SIG-M5 treated with dmso at 0.1 percent for 504 hours (cell line): ENCODE measurements around the gene SCG3.

Experiments used
- DNase-seq: peaks from one replicate; lab custom pipeline; 2025; ENCODE audit not compliant: unreplicated experiment; lab: John Stamatoyannopoulos, UW

Gene SCG3

GRCh38 chr15:51677452-51677851 lies 3.9 kb upstream of the SCG3 start:
- DNase-seq = no peak

GRCh38 chr15:51678096-51678495 lies 3.2 kb upstream of the SCG3 start:
- no peak for DNase-seq

GRCh38 chr15:51680321-51680720 lies 982 bp upstream of the SCG3 start:
- no peak for DNase-seq

DNA sequence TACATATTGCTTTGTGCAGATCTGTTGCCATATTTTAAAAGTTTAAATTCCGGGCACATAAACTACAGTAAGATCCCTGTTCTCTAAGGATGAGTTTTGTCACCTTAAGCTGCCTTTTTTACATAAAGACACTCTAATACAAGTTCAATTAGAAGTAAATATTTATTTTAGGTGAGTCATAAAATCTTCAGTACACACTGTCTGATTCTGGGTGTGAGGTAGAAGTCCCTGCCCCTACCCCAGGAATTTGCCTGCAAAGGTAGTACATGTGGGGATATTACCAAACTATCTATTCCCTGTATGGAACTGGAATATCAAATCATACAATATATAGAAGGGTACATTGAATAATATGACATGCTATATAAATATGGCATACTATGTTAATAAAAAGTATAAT lies 6.3 kb downstream of the SCG3 start:
- no peak for DNase-seq

GRCh38 chr15:51688863-51689262 lies 7.6 kb downstream of the SCG3 start:
- DNase-seq = no peak

DNA sequence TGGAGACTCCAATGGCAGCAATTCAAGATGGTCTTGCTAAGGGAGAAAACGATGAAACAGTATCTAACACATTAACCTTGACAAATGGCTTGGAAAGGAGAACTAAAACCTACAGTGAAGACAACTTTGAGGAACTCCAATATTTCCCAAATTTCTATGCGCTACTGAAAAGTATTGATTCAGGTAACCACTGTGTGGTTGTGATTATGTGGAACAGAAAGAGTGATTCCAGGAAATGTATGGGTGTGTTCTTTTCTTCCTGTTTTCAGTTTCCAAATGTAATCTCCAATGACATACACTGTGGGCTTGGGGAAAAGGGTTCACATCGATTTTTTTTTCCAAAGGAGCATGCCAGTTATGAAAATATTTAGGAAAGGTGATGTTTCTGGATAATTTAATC lies 10.9 kb downstream of the SCG3 start:
- DNase-seq = no peak

DNA sequence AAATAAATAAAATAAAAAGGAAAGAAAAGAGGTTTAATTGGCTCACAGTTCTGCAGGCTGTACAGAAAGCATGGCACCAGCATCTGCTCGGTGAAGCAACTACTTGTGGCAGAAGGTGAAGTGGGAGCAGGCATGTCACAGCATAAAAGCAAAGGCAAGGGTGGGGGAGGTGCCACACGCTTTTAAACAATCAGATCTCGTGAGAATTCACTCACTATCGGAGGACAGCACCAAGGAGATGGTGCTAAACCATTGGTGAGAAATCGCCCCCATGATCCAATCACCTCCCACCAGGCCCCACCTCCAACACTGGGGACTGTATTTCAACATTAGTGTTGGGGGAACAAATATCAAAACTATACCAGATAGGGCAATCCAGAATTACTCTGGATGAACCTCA lies 15.3 kb downstream of the SCG3 start:
- no peak for DNase-seq

GRCh38 chr15:51697163-51697562 lies 15.9 kb downstream of the SCG3 start:
- no peak for DNase-seq

GRCh38 chr15:51699373-51699772 lies 18.1 kb downstream of the SCG3 start:
- no peak for DNase-seq

GRCh38 chr15:51702710-51703109 lies 21.4 kb downstream of the SCG3 start:
- no peak for DNase-seq

DNA sequence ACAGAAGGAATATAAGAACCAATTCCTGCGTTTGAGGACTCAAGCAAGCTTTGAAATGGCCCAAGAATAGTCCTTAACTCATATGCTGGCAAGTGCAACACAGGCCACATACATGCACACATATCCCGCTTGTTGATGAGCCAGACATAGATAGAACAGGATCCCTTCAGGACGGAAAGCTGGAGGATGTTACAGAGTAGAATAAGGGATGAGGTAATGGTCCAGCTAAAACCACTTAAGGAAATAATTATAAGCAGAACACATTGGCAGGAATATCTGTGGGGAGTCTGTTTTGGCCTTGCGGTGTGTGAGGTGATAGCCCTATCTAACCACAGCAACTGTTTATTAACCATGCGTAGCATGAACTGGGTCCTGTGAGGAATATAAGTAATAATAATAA lies 25.0 kb downstream of the SCG3 start:
- no peak for DNase-seq

- no peak for DNase-seq
These were observed 25.8 kb downstream of the SCG3 start for GRCh38 chr15:51706926-51707608.

DNA sequence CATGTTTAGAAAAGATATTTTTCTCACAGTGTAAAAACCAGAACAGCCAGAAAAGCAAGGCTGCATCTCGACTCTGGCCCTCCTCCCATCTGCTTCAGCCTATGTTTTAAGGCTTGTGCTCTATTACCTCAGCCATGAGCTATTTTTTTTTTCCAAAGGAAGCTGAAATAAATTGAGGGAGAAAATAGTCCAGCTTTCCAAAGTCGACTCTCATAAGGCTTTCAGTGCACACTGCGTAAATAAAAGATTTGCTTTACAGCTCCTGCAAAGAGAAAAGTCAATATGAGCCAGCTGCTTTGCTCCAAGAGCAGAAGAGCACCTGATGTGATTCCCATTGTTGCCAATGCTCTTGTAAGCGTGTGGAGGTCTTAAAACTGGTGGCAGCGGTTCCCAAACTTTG lies 26.7 kb downstream of the SCG3 start:
- DNase-seq = no peak

GRCh38 chr15:51709031-51709430 lies 27.7 kb downstream of the SCG3 start:
- DNase-seq = no peak

DNA sequence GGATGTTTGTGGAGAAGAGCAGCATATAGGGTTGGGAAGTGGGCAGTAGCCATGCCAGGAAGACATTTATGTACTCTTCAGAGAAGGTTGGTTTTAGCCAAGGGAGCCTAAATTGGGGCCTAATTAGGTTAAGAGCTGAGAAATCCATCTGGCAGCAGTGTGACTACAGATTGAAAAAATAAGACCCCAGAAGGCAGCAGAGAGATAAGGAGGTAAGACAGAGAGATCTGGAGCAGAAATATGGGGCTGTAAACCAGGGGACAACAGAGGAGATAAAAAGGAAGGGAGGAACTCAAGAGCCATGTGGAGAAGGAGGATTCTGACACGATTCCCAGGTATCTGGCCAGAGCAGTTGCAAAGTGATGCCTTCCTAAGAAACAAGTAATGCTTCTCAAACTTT lies 32.9 kb downstream of the SCG3 start:
- no peak for DNase-seq

GRCh38 chr15:51714911-51715310 lies 33.6 kb downstream of the SCG3 start:
- DNase-seq = no peak

GRCh38 chr15:51718219-51718618 lies 36.9 kb downstream of the SCG3 start:
- no peak for DNase-seq

DNA sequence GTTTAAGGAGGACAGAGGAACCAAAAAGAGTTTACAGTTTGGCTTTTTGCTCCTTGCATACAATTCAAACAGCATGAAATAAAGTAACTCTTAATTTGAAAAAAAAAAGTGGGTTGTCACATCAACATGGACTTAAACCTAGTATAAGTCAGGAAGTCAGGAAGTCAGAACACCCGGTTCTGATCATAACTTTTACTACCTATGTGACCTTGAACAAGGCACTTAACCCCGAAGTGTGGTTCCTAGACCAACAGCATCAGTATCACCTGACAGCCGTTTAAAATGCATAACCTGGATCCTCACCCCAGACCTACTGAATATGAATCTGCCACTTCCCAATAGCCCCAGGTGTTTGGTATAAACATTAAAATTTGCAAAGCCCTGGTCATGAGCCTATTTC lies 37.4 kb downstream of the SCG3 start:
- DNase-seq = no peak

DNA sequence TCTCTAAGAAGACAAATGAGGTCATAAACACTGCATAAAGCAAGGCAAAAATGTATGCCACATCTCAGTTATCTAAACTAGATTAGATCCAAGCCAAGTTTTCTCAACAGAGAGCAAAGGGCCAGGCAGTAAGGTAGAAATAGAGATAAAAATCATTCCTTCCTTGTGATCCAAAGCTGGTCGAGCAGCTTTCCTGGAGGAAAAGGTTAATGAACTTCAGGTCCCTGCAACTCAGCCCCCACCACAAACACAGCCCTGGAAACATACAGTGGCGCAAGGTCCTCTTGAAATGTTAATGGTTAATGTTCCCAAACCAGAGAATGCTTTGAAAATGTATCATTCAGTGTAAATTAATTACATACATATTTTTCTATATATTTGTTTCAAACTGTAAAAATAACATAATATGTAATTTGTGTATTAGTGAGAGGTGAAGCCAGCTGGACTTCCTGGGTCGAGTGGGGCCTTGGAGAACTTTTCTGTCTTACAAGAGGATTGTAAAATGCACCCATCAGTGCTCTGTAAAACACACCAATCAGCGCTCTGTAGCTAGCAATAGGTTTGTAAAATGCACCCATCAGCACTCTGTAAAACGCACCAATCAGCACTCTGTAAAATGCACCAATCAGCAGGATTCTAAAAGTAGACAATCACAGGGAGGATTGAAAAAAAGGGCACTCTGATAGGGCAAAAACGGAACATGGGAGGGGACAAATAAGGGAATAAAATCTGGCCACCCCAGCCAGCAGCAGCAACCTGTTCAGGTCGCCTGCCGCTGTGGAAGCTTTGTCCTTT lies 39.1 kb downstream of the SCG3 start:
- no peak for DNase-seq

DNA sequence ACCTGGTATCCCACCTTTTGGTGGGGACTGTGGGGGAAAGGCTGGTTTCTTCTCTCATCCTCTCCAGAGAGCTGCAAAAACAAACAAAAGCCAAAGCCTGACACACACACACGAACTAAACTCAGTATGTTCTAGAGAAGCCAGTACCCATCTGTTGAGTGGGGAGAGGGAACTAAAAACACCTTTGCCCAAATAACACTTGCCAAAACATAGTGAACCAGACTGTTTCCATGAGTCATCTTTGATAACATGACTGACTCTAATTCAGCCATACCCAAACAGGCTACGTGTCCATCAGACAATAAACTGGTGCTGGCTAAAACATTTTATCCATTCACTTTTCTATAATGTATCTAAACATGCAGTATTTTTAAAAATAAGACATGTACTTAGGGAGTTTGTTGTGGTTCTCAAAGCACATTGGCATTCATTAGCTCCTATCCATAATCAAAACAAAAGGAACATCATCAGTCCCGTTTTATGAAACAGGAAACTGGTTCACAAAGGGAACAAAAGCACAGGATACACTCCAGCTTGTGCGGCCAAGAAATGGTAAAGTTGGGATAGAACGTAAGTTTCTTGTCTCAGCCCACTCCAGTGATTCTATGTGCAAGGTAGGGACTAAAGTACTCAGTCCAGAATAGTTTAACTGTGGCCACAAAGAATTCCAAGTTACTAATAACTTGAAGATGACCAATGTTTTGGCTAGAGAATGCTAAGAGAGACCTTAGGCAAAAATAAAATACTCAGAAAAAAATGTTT lies 40.1 kb downstream of the SCG3 start:
- no peak for DNase-seq

DNA sequence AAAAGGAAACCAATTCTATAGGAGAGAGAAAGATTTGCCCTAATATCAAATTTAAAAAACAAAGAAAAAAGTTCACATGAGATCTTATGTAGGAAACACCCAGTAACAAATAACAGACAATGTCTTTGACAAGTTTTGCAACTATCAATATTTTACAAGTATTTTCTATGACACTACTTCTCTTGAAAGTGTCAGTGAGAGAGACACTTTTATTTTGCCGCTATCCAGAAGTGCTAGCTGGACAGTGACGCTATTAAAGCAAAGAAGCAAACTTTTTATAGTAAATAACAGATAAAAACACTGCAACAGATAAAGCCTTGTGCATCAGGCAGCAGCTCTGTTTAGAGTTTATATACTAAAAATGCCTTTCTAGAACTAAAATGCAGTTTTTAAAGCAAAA lies 42.9 kb downstream of the SCG3 start:
- DNase-seq = no peak

GRCh38 chr15:51724673-51725072 lies 43.4 kb downstream of the SCG3 start:
- DNase-seq = no peak
